Inferior parietal cortex (tissue), 1 donor: Measurements from ENCODE around the gene CRAT.

Experiments
- DNase-seq: peaks from one replicate; pipeline ENCODE4 v3.0.0-alpha.2; 2016; ENCODE audit errors: extremely low spot score

CRAT gene

GRCh38 chr9:129109952-129110739, 447 bp downstream of the CRAT start:
- no peak for DNase-seq

- DNase-seq = no peak
Observed at GRCh38 chr9:129109537-129109903, 1.1 kb downstream of the CRAT start.

- DNase-seq = no peak
Observed at GRCh38 chr9:129108805-129109536, 1.6 kb downstream of the CRAT start.

GRCh38 chr9:129108083-129108804, 2.3 kb downstream of the CRAT start:
- no peak for DNase-seq

GRCh38 chr9:129107651-129108050, 2.9 kb downstream of the CRAT start:
- DNase-seq = no peak

- no peak for DNase-seq
Observed at GRCh38 chr9:129105857-129106694, 4.5 kb downstream of the CRAT start.

- no peak for DNase-seq
Observed at GRCh38 chr9:129104051-129104450, 6.5 kb downstream of the CRAT start.

GRCh38 chr9:129103595-129103965, 7.0 kb downstream of the CRAT start:
- DNase-seq = no peak

- no peak for DNase-seq
Observed at GRCh38 chr9:129102791-129103594, 7.6 kb downstream of the CRAT start.

GRCh38 chr9:129102095-129102525, 8.5 kb downstream of the CRAT start:
- DNase-seq = no peak

GRCh38 chr9:129101279-129101678, 9.3 kb downstream of the CRAT start:
- DNase-seq = no peak

- DNase-seq = no peak
Observed at GRCh38 chr9:129100383-129101169, 10.0 kb downstream of the CRAT start.

- no peak for DNase-seq
Observed at GRCh38 chr9:129098328-129098727, 12.3 kb downstream of the CRAT start.

- no peak for DNase-seq
Observed at GRCh38 chr9:129097671-129098306, 12.8 kb downstream of the CRAT start.

GRCh38 chr9:129095908-129096307, 14.7 kb downstream of the CRAT start:
- no peak for DNase-seq

- DNase-seq = no peak
Observed at GRCh38 chr9:129095170-129095667, 15.4 kb downstream of the CRAT start.

GRCh38 chr9:129094387-129095169, 16.0 kb downstream of the CRAT start:
- DNase-seq = no peak

- no peak for DNase-seq
Observed at GRCh38 chr9:129093602-129094386, 16.8 kb downstream of the CRAT start.
